Measurements from ENCODE around the gene ALOX5.

GRCh38 chr10:45371560-45371959, 2.5 kb upstream of the ALOX5 start:
- TF ChIP-seq POLR2A (IDR thresholded peaks at IDR 0.05) (no peak), CTCF (IDR thresholded peaks at IDR 0.05) (no peak), POLR2AphosphoS5 (IDR thresholded peaks at IDR 0.05) (no peak), EP300 (IDR thresholded peaks at IDR 0.05) (no peak)

Data from suprapubic skin (tissue), 4 donors.